GM12878 (cell line): ENCODE measurements around the gene SET. TPM values are rescaled to one million over a fixed set of nuclear protein-coding genes. Genes with fewer than 3 reads are reported as not detected.

ENCODE experiments used
- ATAC-seq: fragments of 200-7000 bp; cut with Tn5 transposase; 3 replicates; pipeline ENCODE4 v1.9.1; 2020; ENCODE audit warnings: mild to moderate bottlenecking, moderate library complexity
- BruUV-seq: library from RNA; stranded (reverse); fragments of 400-500 nt; replicated peaks from 2 replicates; lab custom pipeline; 2021; lab: Mats Ljungman, UMichigan
- CTCF ChIA-PET: fragments of 300-600 bp; sonication (Branson Sonifier 250); formaldehyde crosslinking; extraction: SDS; loops from one replicate; lab custom pipeline; 2021; ENCODE audit warnings: inconsistent platforms; lab: Yijun Ruan, JAX
- POLR2A ChIA-PET: fragments of 350-600 bp; formaldehyde crosslinking; extraction: SDS; loops from one replicate; lab custom pipeline; 2021; ENCODE audit warnings: inconsistent platforms; lab: Charles Lee
- RAD21 ChIA-PET: fragments of 300-600 bp; sonication (Branson Sonifier 250); formaldehyde crosslinking; loops from one replicate; lab custom pipeline; 2023; ENCODE audit warnings: antibody characterized with exemption; ENCODE audit not compliant: unreplicated experiment; lab: Charles Lee
- SMC1A ChIA-PET: fragments of 300-600 bp; sonication (Branson Sonifier 250); formaldehyde crosslinking; loops from one replicate; lab custom pipeline; 2023; ENCODE audit not compliant: unreplicated experiment, uncharacterized antibody; lab: Charles Lee
- DNase-seq: peaks from one replicate; pipeline ENCODE4 v3.0.0-alpha.2; 2011; ENCODE audit warnings: low read depth, low spot score
- FAIRE-seq: peaks from 3 replicates; lab custom pipeline; 2011; peaks lifted over from hg19 to GRCh38; lab: Jason Lieb, UNC
- H2AFZ ChIP-seq: 2 replicates; pipeline ENCODE4 v1.6.0; 2011; ENCODE audit warnings: low read depth, low read length, control low read depth; ENCODE audit not compliant: control insufficient read depth
- H3K27ac ChIP-seq: 2 replicates; pipeline ENCODE4 v1.5.1; 2011; ENCODE audit warnings: control low read depth; ENCODE audit not compliant: control insufficient read depth, insufficient read depth
- H3K27me3 ChIP-seq, 2 experiments: replicated peaks in 1 of 2; 2 replicates each; pipeline versions ENCODE4 v1.6.0 to v1.6.1; 2011; ENCODE audit warnings: low read length in 1 of 2; ENCODE audit not compliant: control insufficient read depth in 2 of 2, insufficient read depth in 2 of 2
- H3K36me3 ChIP-seq, 2 experiments: 2 replicates each; pipeline ENCODE4 v1.5.1; 2011; ENCODE audit warnings: low read length in 1 of 2; ENCODE audit not compliant: control insufficient read depth in 2 of 2, insufficient read depth in 2 of 2
- H3K4me1 ChIP-seq: 2 replicates; pipeline ENCODE4 v1.6.1; 2011; ENCODE audit warnings: mild to moderate bottlenecking, low read length, moderate library complexity, mixed read lengths; ENCODE audit not compliant: control insufficient read depth, insufficient read depth
- H3K4me2 ChIP-seq: 2 replicates; pipeline ENCODE4 v1.6.0; 2011; ENCODE audit warnings: control low read depth; ENCODE audit not compliant: control insufficient read depth, insufficient read depth
- H3K4me3 ChIP-seq: fragments of 200-600 bp; sonication (generic); 2 replicates; pipeline ENCODE4 v1.5.1; 2016
- H3K79me2 ChIP-seq: 2 replicates; pipeline ENCODE4 v1.6.0; 2011; ENCODE audit warnings: low read length; ENCODE audit not compliant: control insufficient read depth, insufficient read depth
- H3K9ac ChIP-seq: 2 replicates; pipeline ENCODE4 v1.8.0; 2011; ENCODE audit warnings: low read length, control low read depth, mixed read lengths; ENCODE audit not compliant: control insufficient read depth, insufficient read depth
- H3K9me3 ChIP-seq: replicated peaks from 3 replicates; pipeline ENCODE4 v1.5.1; 2011; ENCODE audit warnings: mild to moderate bottlenecking, low read length; ENCODE audit not compliant: control insufficient read depth, insufficient read depth
- H4K20me1 ChIP-seq: 2 replicates; pipeline ENCODE4 v1.6.0; 2011; ENCODE audit not compliant: control insufficient read depth, insufficient read depth
- CBX3 ChIP-seq: fragments of 200-600 bp; sonication (generic); IDR thresholded peaks from 2 replicates; pipeline ENCODE4 v1.6.1; 2016; ENCODE audit warnings: low read depth, borderline replicate concordance
- FOXK2 ChIP-seq: fragments of 450-650 bp; IDR thresholded peaks from 2 replicates; pipeline ENCODE4 v1.6.1; 2017; ENCODE audit warnings: mild to moderate bottlenecking, moderate library complexity
- JUNB ChIP-seq: IDR thresholded peaks from 2 replicates; pipeline ENCODE4 v1.6.1; 2016; ENCODE audit warnings: antibody characterized with exemption, mild to moderate bottlenecking
- NBN ChIP-seq: fragments of 450-650 bp; IDR thresholded peaks from 2 replicates; pipeline ENCODE4 v1.6.1; 2016
- PBX3 ChIP-seq: IDR thresholded peaks from 2 replicates; pipeline ENCODE4 v1.6.1; 2011; ENCODE audit warnings: mild to moderate bottlenecking, low read depth, low read length, moderate library complexity; ENCODE audit not compliant: insufficient replicate concordance
- POU2F2 ChIP-seq: IDR thresholded peaks from 3 replicates; pipeline ENCODE4 v1.6.1; 2011; ENCODE audit warnings: low read depth, mild to moderate bottlenecking, low read length, borderline replicate concordance
- RAD51 ChIP-seq: fragments of 450-650 bp; IDR thresholded peaks from 2 replicates; pipeline ENCODE4 v1.6.1; 2016; ENCODE audit warnings: moderate library complexity, mild to moderate bottlenecking, inconsistent platforms
- WGBS: methylation state at CpG from one replicate; pipeline ENCODE4 v1.1.6; 2016; ENCODE audit warnings: low lambda C conversion rate; ENCODE audit not compliant: insufficient replicate concordance, insufficient coverage; ENCODE audit errors: missing lambda C conversion rate; 5-methylcytosine and 5-hydroxymethylcytosine counted together
- in situ Hi-C: fragments of 300-500 bp; cut with MboI; formaldehyde crosslinking; loops from 9 replicates; pipeline ENCODE4 v1.14.3; 2018; ENCODE audit warnings: mixed read lengths
- intact Hi-C: fragments of 100-400 bp; cut with micrococcal nuclease; formaldehyde crosslinking; loops from one replicate; pipeline ENCODE4 v1.14.2; 2022; ENCODE audit not compliant: unreplicated experiment
- polyA plus RNA-seq, 11 experiments: library from polyadenylated mRNA; depleted of rRNA in 4 of 11; unstranded in 6 of 11; stranded (reverse) in 5 of 11; fragments of >200 nt; fragmentation: Nextera tagmentation in 4 of 11; fragmentation: Illumina TruSeq in 1 of 11; extraction: Ambion mirVana in 4 of 11; extraction: Trizol in 1 of 11; gene quantifications; 1 replicate in 1 of 11; 2 replicates in 10 of 11; pipeline versions ENCODE4 v1.2.1 to v1.2.3, GENCODE V29; 2011 to 2016; ENCODE audit warnings: inconsistent platforms in 2 of 11, missing spikeins in 2 of 11, low read depth in 1 of 11
- total RNA-seq, 4 experiments: library from RNA; depleted of rRNA in 3 of 4; stranded (reverse); fragments of >200 nt in 3 of 4; fragmentation: Illumina TruSeq in 1 of 4; extraction: Trizol in 1 of 4; gene quantifications; 2 replicates each; pipeline versions ENCODE4 v1.2.1 to v1.2.3, GENCODE V29; 2013 to 2021
- TF ChIP-seq, protein P1 (sequence below): fragments of 450-650 bp; conservative IDR thresholded peaks from 2 replicates; pipeline ENCODE4 v1.6.1; 2017; ENCODE audit warnings: mild to moderate bottlenecking, moderate library complexity
- TF ChIP-seq, protein P2 (sequence below): fragments of 450-650 bp; IDR thresholded peaks from 2 replicates; pipeline ENCODE4 v1.6.1; 2018; ENCODE audit warnings: borderline replicate concordance, mild to moderate bottlenecking; ENCODE audit not compliant: partially characterized antibody

The SET gene
- total and polyA plus RNA-seq, 10 of the 15 experiments (the other 5 are each of a cell fraction or from before 2014, with no cell fraction given), result 284 to 706 (median 445) TPM

- Histone ChIP-seq H3K9me3 (no peaks in the 10 kb centered on the region), H3K4me3 (no peak overlapping the region), H3K9ac (no peak overlapping the region), H2AFZ (no peak overlapping the region), H3K27ac (no peak overlapping the region), H3K4me2 (no peak overlapping the region), H3K27me3 (no peaks in the 10 kb centered on the region), H3K36me3 (no peaks in the 10 kb centered on the region; a peak in 3 of 4 replicates), H4K20me1 (no peaks in the 10 kb centered on the region), H3K79me2 (peaks cover under 1% of the 10 kb centered on the region; the same call in 1 of the 2 replicates), H3K4me1 (peaks cover 3% of the 10 kb centered on the region)
- RAD21 ChIA-PET, result no interaction called here
- no peak for ATAC-seq
- FAIRE-seq, result no peak
- POLR2A ChIA-PET, result no interaction called here
- intact Hi-C loops, result no loop called here
- CTCF ChIA-PET, result no interaction called here
- DNase-seq, result no peak
- BruUV-seq, result no TSS peak
- WGBS, result 90% methylated on average over 25 of the region's 27 CpGs
- in situ Hi-C loops, result no loop called here
- TF ChIP-seq, protein P1, sequence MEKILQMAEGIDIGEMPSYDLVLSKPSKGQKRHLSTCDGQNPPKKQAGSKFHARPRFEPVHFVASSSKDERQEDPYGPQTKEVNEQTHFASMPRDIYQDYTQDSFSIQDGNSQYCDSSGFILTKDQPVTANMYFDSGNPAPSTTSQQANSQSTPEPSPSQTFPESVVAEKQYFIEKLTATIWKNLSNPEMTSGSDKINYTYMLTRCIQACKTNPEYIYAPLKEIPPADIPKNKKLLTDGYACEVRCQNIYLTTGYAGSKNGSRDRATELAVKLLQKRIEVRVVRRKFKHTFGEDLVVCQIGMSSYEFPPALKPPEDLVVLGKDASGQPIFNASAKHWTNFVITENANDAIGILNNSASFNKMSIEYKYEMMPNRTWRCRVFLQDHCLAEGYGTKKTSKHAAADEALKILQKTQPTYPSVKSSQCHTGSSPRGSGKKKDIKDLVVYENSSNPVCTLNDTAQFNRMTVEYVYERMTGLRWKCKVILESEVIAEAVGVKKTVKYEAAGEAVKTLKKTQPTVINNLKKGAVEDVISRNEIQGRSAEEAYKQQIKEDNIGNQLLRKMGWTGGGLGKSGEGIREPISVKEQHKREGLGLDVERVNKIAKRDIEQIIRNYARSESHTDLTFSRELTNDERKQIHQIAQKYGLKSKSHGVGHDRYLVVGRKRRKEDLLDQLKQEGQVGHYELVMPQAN, result no peak
- TF ChIP-seq FOXK2, result no peak
- TF ChIP-seq JUNB, result no peak
- TF ChIP-seq, protein P2, sequence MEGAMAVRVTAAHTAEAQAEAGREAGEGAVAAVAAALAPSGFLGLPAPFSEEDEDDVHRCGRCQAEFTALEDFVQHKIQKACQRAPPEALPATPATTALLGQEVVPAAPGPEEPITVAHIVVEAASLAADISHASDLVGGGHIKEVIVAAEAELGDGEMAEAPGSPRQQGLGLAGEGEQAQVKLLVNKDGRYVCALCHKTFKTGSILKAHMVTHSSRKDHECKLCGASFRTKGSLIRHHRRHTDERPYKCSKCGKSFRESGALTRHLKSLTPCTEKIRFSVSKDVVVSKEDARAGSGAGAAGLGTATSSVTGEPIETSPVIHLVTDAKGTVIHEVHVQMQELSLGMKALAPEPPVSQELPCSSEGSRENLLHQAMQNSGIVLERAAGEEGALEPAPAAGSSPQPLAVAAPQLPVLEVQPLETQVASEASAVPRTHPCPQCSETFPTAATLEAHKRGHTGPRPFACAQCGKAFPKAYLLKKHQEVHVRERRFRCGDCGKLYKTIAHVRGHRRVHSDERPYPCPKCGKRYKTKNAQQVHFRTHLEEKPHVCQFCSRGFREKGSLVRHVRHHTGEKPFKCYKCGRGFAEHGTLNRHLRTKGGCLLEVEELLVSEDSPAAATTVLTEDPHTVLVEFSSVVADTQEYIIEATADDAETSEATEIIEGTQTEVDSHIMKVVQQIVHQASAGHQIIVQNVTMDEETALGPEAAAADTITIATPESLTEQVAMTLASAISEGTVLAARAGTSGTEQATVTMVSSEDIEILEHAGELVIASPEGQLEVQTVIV, result no peak
- no peak for TF ChIP-seq RAD51
- TF ChIP-seq NBN, result no peak
- TF ChIP-seq POU2F2, result no peak
- TF ChIP-seq PBX3, result no peak
- TF ChIP-seq CBX3, result no peak
- SMC1A ChIA-PET, result no interaction called here
These were observed 40.9 kb downstream of the SET start for GRCh38 chr9:128729766-128730517.
